ENCODE data around the gene CREB3L2. TPM values are rescaled to one million over a fixed set of nuclear protein-coding genes. Genes with fewer than 3 reads are reported as not detected.

Gene CREB3L2
- total RNA-seq, 4 donors from 2014 or later, result 16.4 to 37.0 (median 19.9) TPM

GRCh38 chr7:137948845-137949330 lies 53.0 kb downstream of the CREB3L2 start:
- Histone ChIP-seq H3K27ac (peak overlapping the region in 2 of 4 donors; percentile 2 to 8), H3K36me3 (no peaks in the 10 kb centered on the region), H3K4me3 (no peak overlapping the region), H3K4me1 (peaks cover 27 to 68% (median 34%) of the 10 kb centered on the region in 4 donors), H3K27me3 (no peaks in the 10 kb centered on the region), H3K9me3 (no peaks in the 10 kb centered on the region)
- in situ Hi-C loops (cut with MboI; ENCODE audit: low pct_ligation_motif_present in 1 of 4, low pct_unique_long_range_greater_than_20kb in 1 of 4, low sequenced_read_pairs in 3 of 4) (no loop called here), intact Hi-C loops (cut with DNase I; ENCODE audit: low total_unique reads) (no loop called here)
- DNase-seq, result no peak
- WGBS, 2 donors (ENCODE audit: low coverage in 1 of 2), result 87 to 93% methylated on average over 3 to 6 of the region's 6 CpGs
- TF ChIP-seq POLR2AphosphoS5 (IDR thresholded peaks at IDR 0.05) (no peak), POLR2A (IDR thresholded peaks at IDR 0.05) (no peak), EP300 (IDR thresholded peaks at IDR 0.05; ENCODE audit: low read depth) (no peak)
- TF ChIP-seq, protein P1, sequence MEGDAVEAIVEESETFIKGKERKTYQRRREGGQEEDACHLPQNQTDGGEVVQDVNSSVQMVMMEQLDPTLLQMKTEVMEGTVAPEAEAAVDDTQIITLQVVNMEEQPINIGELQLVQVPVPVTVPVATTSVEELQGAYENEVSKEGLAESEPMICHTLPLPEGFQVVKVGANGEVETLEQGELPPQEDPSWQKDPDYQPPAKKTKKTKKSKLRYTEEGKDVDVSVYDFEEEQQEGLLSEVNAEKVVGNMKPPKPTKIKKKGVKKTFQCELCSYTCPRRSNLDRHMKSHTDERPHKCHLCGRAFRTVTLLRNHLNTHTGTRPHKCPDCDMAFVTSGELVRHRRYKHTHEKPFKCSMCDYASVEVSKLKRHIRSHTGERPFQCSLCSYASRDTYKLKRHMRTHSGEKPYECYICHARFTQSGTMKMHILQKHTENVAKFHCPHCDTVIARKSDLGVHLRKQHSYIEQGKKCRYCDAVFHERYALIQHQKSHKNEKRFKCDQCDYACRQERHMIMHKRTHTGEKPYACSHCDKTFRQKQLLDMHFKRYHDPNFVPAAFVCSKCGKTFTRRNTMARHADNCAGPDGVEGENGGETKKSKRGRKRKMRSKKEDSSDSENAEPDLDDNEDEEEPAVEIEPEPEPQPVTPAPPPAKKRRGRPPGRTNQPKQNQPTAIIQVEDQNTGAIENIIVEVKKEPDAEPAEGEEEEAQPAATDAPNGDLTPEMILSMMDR (IDR thresholded peaks at IDR 0.05), result no peak

GRCh38 chr7:137948083-137948844 lies 53.6 kb downstream of the CREB3L2 start:
- H3K27ac ChIP-seq, result no peak overlapping the region
- DNase-seq, result no peak
- WGBS, 2 donors (ENCODE audit: low coverage in 1 of 2), result 88% methylated on average over 4 to 5 of the region's 5 CpGs
- intact Hi-C loops (cut with DNase I; ENCODE audit: low total_unique reads), result no loop called here
- H3K4me3 ChIP-seq, result no peak overlapping the region
- in situ Hi-C loops (cut with MboI; ENCODE audit: low pct_ligation_motif_present in 1 of 4, low pct_unique_long_range_greater_than_20kb in 1 of 4, low sequenced_read_pairs in 3 of 4), result no loop called here
- TF ChIP-seq POLR2AphosphoS5 (IDR thresholded peaks at IDR 0.05) (no peak), EP300 (IDR thresholded peaks at IDR 0.05; ENCODE audit: low read depth) (no peak), POLR2A (IDR thresholded peaks at IDR 0.05) (no peak)
- TF ChIP-seq, protein P1 (IDR thresholded peaks at IDR 0.05), result no peak
- no peaks in the 10 kb centered on the region for H3K9me3 ChIP-seq
- no peaks in the 10 kb centered on the region for H3K36me3 ChIP-seq
- H3K4me1 ChIP-seq, result peaks cover 21 to 68% (median 34%) of the 10 kb centered on the region in 4 donors
- H3K27me3 ChIP-seq, result no peaks in the 10 kb centered on the region

GRCh38 chr7:137947046-137947445 lies 54.8 kb downstream of the CREB3L2 start:
- Histone ChIP-seq H3K4me1 (peaks cover 10 to 67% (median 32%) of the 10 kb centered on the region in 4 donors), H3K27ac (no peak overlapping the region), H3K4me3 (no peak overlapping the region), H3K36me3 (no peaks in the 10 kb centered on the region), H3K27me3 (no peaks in the 10 kb centered on the region), H3K9me3 (no peaks in the 10 kb centered on the region)
- no peak for TF ChIP-seq POLR2A (IDR thresholded peaks at IDR 0.05)
- no peak for TF ChIP-seq POLR2AphosphoS5 (IDR thresholded peaks at IDR 0.05)
- TF ChIP-seq, protein P1 (IDR thresholded peaks at IDR 0.05), result no peak
- TF ChIP-seq EP300 (IDR thresholded peaks at IDR 0.05; ENCODE audit: low read depth), result no peak
- intact Hi-C loops (cut with DNase I; ENCODE audit: low total_unique reads) (no loop called here), in situ Hi-C loops (cut with MboI; ENCODE audit: low pct_ligation_motif_present in 1 of 4, low pct_unique_long_range_greater_than_20kb in 1 of 4, low sequenced_read_pairs in 3 of 4) (no loop called here)
- WGBS, 2 donors (ENCODE audit: low coverage in 1 of 2), result 87 to 88% methylated on average over 5 to 7 of the region's 7 CpGs
- DNase-seq, result no peak

GRCh38 chr7:137946011-137946410 lies 55.9 kb downstream of the CREB3L2 start:
- intact Hi-C loops (cut with DNase I; ENCODE audit: low total_unique reads), result no loop called here
- WGBS, 2 donors (ENCODE audit: low coverage in 1 of 2), result 90 to 93% methylated on average over 3 of the region's 3 CpGs
- Histone ChIP-seq H3K36me3 (no peaks in the 10 kb centered on the region), H3K4me3 (no peak overlapping the region), H3K4me1 (peaks cover 4 to 66% (median 35%) of the 10 kb centered on the region in 4 donors), H3K27me3 (no peaks in the 10 kb centered on the region), H3K9me3 (no peaks in the 10 kb centered on the region), H3K27ac (no peak overlapping the region)
- no peak for DNase-seq
- TF ChIP-seq POLR2A (IDR thresholded peaks at IDR 0.05), result no peak
- TF ChIP-seq POLR2AphosphoS5 (IDR thresholded peaks at IDR 0.05), result no peak
- TF ChIP-seq EP300 (IDR thresholded peaks at IDR 0.05; ENCODE audit: low read depth), result no peak
- TF ChIP-seq, protein P1 (IDR thresholded peaks at IDR 0.05), result no peak
- in situ Hi-C loops (cut with MboI; ENCODE audit: low pct_ligation_motif_present in 1 of 4, low pct_unique_long_range_greater_than_20kb in 1 of 4, low sequenced_read_pairs in 3 of 4), result no loop called here
